HG02798 (cell line): ENCODE results near the gene C1S.
"Not testable (repeated sequence)": the region's sequence is repeated elsewhere in the genome, so short reads cannot be mapped to it uniquely, and the experiment has no call there.

Experiments used
- ATAC-seq: cut with Tn5 transposase; IDR thresholded peaks from one replicate; pipeline ENCODE4 v1.9.1; 2021; ENCODE audit warnings: mild to moderate bottlenecking; ENCODE audit not compliant: unreplicated experiment, poor library complexity

C1S gene

DNA sequence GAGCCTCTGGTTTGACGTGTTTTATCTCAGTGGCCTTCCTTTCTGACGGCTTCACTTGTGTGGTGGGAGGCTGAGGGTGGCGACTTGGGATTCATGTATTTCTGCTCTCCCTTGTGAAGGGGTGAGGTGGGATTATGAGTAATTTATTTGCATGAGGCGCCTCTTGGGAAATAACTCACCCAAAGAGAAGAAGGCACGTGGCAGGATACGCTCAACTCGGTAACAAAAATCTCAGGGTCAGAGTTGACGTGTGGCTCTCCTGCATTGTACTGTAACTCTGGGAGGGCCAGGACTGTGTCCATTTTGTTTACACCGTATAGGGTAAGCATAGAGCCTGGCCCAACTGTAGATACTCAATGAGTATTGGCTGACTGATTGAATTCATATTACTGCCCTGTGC is 14.6 kb upstream of the C1S start:
- ATAC-seq = no peak

DNA sequence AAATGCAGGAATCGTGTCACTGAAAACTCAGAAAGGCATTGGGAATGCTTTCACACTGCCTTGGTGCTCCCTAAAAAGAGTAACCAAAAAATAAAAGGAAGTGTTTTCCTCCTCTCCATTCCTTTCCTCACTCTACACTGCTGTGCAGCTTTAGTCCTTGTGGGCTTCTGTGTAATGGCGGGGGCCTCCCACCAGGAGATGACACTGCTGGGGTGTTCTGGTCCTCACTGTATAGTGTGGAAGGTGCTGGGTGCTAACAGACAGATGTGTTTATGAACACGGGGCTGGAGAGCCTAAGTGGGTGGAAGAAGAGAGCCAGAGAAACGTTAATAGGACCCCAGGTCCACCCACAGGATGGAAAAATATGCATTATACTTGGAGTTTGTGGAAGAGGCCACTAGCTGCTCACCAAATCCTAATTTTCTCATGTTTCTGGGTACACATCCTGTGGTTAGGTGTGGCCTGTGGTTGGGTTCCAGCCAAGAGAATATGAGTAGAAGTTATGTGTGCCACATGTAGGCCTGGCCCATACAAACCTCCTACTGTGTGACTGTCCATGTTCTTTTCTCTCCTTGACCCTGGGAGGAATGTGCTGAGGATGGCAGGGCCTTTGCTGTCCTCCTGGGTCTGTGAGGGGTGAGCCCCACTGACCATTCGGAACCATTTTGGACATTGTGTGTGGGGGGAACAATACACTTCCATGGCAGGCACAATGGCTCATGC is 14.0 kb upstream of the C1S start:
- no peak for ATAC-seq

DNA sequence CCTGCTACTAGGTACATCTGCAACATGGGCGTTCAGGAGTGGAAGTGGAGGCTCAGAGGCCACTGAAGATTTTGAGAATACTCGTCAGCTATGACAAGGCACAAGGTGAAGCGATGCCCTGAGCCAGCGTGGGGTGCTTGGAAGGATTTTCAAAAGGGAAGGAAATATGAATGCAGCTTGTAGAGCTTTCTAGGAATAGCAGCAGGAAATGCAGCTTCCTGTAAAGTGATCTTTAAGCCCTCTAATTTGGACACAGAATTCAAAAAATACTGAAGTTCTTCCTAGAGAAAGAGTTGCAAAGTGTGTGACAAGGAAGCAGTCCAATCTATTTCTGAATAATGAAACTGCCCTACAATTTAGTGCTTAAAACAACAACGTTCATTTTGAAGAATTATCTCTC is 13.2 kb upstream of the C1S start:
- ATAC-seq = no peak

DNA sequence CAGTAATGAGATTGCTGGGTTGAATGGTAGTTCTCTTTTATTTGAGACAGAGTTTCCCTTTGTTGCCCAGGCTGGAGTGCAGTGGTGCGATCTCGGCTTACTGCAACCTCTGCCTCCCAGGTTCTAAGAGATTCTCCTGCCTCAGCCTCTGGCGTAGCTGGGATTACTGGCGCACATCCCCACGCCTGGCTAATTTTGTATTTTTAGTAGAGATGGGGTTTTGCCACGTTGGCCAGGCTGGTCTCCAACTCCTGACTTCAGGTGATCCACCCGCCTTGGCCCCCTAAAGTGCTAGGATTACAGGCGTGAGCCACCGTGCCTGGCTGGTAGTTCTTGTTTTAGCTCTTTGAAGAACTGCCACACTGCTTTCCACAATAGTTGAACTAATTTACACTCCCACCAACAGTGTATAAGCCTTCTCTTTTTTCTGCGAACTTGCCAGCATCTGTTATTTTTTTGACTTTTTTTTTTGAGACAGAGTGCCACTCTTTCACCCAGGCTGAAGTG is 11.0 kb upstream of the C1S start:
- not testable (repeated sequence) for ATAC-seq

DNA sequence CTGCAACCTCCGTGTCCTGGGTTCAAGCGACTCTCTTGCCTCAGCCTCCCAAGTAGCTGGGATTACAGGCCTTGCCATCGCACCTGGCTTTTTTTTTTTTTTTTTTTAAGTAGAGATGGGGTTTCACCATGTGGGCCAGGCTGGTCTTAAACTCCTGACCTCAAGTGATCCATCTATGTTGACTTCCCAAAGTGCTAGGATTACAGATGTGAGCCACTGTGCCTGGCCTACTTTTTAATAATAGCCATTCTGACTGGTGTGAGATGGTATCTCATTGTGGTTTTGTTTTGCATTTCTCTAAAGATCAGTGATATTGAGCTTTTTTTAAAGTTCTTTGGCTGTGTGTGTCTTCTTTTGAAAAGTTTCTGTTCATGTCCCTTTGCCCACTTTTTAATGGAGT is 10.5 kb upstream of the C1S start:
- not testable (repeated sequence) for ATAC-seq

DNA sequence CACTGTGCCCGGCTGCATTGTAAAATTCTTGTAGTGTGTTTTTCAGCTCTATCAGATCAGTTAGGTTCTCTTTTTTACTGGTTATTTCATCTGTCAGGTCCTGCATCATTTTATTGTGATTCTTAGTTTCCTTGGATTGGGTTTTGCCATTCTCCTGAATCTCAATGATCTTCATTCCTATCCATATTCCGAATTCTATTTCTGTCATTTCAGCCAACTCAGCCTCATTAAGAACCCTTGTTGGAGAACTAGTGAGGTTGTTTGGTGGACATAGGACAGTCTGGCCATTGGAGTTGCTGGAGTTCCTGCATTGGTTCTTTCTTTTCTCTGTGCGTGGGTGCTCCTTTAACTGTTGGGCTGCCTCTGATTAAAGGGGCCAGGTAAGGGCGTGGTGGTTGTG is 5.6 kb upstream of the C1S start:
- no peak for ATAC-seq

DNA sequence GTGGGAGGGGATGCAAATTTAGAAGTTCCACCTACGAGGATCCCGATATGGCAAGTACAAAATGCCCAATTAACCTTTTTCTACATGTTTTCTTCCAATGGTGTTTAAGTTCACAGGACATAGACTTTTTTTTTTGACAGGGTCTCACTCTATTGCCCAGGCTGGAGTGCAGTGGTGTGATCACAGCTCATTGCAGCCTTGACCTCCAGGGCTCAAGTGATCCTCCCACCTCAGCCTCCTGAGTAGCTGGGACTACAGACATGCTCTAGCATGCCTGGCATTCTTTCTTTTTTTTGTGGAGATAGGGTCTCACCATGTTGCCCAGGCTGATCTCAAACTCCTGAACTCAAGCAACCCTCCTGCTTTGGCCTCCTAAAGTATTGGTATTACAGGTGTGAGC is 4.8 kb upstream of the C1S start:
- ATAC-seq = not testable (repeated sequence)

DNA sequence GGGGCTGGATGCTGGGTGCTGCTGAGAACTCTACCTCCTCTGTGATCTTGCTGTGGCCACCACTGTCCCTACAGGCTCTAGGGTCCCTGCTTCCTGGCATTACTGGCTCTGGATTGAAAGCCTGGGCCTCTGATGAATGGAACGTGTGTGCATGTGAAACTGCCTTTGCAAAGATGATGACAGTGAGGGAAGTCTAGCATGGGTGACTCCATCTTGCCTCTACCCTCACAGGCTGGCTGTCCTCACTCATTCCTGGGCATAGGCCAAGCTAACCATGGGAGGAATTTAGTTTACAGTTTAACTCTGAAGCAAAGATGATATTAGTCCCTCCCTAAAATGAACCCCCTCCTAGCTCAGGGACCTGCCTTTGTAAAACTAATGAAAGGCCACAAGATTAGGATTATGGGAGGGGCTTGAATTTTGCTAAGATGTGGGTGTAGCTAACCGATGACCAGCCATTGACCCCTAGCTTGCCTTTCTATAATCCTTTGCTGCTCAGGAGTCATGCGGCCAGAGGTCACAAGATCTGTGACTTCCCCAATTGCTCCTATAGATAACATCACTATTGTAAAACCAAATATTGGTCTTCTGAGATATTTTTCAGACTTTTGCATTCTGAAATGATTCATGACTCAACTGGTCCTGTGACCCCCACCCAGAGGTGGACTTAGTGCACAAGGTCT is 2.2 kb upstream of the C1S start:
- no peak for ATAC-seq

DNA sequence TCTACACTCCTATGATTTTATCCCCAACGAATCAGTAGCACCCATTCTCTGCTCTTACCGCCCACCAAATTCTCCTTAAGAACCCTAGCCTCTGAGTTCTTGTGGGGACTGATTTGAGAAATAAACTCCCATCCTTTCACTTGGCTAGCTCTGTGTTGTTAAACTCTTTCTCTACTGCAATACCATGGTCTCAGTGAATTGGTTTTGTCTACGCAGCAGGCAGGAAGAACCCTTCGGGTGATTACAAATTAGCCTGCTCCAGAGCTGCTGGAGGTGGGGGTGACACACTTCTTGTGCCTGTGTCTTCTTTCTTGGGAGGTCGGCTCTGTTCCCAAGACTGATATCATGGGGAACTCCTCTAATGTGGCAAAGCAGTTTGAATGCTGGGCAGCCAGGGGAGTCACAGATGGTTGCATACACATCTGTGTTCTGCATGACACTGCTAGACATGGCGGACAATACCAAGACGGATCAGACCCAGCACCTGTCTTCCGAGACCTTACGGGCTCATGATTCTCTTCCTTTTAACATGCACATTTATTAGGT is 1.6 kb upstream of the C1S start:
- ATAC-seq = no peak

DNA sequence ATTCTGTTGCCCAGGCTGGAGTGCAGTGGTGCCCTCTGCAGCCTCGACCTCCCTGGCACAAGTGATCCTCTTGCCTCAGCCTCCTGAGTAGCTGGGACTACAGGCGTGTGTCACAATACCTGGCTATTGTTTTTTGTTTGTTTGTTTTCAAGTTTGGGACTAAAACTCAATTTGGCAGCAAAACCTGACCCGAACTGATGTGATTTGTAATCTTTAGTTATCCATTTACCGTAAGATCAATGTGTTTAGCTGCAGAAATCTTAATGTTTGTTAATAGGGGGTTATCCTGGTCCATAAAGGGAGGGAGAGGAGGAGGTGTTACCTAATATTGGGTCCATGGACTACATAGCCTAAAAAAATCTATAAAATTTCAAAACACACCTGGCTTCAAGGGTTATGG is 738 bp upstream of the C1S start:
- no peak for ATAC-seq

DNA sequence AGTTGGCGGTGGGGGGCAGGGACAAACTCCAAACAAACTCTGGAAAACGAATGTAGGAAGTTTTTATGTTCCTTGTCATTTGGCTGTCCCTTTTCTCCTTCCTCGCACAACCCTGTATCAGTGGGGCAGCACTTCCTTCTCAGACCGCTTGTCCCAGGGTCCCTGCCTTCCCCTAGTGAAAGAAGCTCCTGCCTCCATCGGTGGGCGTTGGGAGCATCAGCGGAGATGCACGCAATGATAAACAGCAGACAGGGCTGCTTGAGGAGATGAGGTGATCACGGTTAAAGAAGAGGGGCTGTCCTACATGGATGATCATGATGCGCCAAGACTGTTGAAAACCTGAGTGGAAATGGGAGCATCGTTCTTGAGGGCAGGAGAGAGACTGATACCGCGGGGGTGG is 620 bp downstream of the C1S start:
- no peak for ATAC-seq

DNA sequence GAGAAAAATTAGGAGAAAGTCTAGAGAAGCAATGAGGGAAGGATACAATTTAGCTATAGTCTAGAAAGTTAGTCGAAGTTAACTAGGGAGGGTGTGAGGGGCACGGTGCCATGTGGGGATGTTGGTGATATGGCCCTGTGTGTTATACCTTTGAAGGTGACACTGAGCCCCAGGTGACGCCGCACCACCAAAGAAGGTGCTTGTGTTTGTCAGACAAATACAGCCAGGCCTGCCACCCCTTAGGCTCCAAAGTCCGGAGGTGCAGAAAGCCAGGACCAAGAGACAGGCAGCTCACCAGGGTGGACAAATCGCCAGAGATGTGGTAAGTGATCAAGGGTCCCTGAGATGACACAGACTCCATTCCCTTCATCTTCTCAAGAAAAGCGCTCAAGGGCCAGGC is 1.1 kb downstream of the C1S start:
- no peak for ATAC-seq

DNA sequence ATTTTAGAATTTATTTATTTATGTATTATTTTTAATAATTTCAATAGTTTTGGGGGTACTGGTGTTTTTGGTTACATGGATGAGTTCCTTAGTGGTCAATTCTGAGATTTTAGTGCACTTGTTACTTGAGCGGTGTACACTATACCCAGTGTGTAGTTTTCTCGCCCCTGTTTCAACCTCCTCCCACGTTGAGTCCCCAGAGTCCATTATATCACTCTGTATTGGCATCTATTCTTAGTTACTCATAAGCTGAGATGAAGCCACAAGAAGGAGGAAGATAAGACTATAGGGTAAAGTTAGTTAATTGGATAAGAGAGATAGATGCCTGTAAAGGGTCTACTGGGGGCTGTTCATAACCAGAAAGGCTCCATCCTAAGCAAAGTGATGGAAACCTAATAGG is 4.0 kb downstream of the C1S start:
- ATAC-seq = no peak

DNA sequence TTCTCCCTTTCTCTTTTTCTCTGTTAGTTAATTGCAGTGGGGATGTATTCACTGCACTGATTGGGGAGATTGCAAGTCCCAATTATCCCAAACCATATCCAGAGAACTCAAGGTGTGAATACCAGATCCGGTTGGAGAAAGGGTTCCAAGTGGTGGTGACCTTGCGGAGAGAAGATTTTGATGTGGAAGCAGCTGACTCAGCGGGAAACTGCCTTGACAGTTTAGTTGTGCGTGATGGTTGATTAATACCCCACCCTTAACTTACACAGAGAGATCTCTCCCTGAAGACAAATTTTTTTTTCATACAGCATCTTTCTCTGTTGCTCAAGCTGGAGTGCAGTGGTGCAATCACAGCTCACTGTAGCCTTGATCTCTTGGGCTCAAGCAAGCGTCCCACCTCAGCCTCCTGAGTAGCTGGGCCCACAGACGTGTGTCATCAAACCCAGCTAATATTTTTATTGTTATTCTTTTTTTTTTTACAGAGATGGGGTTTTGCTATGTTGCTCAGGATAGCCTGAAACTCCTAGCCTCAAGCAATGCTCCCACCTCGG is 4.6 kb downstream of the C1S start:
- ATAC-seq = no peak

DNA sequence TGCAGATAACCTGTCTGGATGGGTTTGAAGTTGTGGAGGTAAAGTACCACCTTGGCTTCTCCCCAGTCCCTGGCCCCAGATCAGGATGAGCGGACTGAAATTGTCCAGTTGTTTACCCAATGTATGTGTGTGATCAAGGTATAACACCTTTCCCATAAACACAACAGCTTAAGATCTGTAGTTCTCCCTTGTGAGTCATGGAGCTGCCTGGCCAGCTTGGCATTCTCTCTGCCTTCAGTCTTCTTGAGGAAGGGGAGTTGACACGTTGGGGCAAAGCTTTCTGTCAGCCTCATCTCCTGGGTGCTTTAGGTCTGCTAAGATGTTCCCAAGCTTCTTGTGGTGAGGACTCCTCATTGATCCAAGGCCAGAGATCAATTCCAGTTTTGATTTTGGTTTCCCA is 6.1 kb downstream of the C1S start:
- no peak for ATAC-seq

DNA sequence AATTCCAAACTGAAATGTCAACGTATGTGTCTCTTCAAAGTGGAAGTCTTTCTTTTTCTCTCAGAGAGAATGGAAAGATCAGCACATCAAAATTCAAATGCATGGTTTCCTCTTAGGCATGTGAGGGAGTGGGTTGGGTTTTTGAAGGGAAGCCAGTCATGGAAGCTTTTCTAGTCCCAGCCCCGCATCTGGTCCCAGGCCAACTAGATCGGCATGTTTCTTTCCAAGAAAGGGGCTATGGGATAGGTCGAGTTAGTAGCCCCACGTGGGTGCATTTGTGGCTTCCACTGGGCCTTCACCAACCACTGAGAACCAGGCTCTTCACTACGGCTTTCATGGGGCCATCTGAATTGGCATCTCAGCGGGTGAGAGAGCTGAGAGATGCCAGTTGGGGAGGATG is 6.6 kb downstream of the C1S start:
- ATAC-seq = no peak

DNA sequence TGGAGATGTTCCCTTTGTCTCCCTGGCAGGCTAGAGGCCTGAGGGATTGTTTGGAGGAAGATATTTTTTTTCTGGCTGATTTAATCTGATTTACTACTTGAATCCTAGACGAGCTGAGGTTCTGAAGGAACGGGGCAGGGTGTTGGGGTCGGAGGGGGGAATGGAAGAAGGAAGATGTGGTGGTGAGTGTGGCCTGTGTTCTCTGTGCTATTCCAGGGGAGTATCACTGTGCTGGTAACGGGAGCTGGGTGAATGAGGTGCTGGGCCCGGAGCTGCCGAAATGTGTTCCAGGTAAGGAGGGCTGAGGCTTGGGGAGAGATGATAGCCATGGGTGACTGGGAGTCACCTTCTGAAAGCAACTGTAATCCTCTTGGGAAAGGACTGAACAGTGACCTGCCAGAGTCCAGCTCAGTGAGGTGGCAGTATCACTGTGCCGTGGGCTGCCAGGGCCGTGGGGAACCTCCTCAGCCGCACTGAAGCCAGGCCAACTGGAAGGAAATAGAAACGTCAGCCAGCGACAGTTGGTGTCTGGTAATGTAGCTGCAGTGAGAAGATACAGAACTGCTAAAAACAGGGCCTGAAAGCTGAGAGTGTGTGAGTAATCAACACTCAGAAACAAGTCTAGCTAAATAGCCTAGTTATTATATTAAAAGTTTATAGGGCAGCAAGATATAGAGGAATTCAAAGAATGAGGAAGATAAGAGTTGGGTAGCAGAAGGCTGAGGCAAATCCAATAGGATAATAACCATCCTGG is 7.9 kb downstream of the C1S start:
- ATAC-seq = no peak

DNA sequence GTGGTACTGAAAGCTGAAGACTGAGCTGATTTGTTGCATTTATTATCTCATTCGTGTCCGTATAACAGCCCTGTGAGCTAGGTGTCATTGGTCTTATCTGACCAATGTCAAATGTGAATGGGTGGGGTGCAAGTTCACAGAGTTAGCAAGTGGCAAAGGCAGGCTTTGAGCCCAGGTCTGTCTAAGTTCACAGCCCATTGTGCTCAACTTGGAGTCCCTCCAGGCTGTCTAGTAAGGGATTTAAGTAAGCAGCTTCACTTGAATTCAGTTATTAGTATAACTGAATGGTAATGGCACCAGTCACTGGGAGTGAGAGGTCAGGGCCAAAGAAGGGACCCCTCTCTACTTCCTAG is 8.5 kb downstream of the C1S start:
- no peak for ATAC-seq

DNA sequence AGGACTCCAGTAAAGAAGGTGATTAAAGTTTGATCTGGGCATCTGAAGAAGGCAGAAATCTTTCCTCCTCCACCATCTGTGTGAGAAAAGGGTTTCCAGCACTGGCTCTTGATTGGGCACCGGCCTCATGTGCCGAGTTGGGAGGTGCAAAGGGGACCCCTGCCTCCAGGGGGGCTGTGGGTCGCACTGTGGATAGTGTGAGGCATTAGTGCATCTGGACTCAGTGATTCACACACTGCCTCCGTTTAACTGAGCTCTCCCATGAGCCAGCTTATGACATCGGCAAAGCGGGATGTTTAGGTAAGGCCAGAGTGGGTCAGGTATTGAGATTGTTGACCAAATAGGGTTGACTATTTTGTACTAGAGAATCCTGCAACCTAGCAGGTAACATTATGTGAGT is 8.9 kb downstream of the C1S start:
- no peak for ATAC-seq

DNA sequence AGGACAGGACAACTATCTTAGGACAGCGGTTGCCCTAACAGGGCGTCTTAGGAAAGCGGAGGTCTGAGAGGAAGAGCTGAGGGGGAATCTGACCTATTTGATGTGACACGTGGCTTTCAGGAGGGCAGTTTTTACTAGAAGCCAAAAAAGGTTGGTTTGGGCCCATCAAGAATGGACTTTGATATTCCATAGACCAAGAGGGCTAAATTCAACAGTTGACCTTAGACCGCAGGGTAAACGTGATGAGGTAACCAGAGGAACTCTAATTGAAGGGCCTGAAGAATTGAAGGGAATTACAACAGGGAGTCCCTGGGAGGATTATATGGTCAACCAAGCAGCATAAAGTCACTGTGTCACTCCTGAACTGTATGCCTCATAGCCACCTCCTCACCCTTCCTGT is 11.5 kb downstream of the C1S start:
- ATAC-seq = no peak

DNA sequence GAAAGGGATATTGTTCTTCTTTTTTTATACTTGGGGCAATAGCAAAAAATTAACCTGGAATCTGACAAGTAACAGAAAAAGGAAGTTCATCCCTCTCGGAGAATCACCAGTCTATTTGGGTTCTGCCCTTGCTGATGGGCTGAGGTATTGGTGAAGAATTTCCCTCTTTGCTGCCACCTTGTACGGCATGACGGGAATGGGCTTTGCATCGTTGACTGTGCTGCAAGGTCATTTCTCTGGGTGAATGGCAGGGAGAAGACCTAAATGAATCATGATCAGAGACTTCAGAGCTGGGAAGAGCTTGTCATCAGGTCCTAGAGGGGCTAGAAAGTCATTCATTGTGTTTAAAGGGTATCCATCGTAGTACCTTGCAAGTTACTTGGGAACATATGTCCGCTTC is 12.0 kb downstream of the C1S start:
- no peak for ATAC-seq
